Neural cell (in vitro differentiated cells): ENCODE measurements around the gene USP16. TPM values are rescaled to one million over a fixed set of nuclear protein-coding genes. Genes with fewer than 3 reads are reported as not detected.

ENCODE experiments used
- H2AFZ ChIP-seq: fragments of 200-600, 300-800 bp; sonication (generic), shearing (Covaris generic); 2 replicates; pipeline ENCODE4 v1.6.0; 2014; ENCODE audit warnings: low read depth, mild to moderate bottlenecking, antibody characterized with exemption, low read length, moderate library complexity
- H3F3A ChIP-seq: fragments of 200-600 bp; shearing (Covaris generic); 2 replicates; pipeline ENCODE4 v1.6.1; 2016; ENCODE audit warnings: mild to moderate bottlenecking, moderate library complexity, mixed read lengths, antibody characterized with exemption, low read length; ENCODE audit not compliant: insufficient read depth, poor library complexity, severe bottlenecking
- H3K27ac ChIP-seq: fragments of 200-600, 300-800 bp; sonication (generic), shearing (Covaris generic); 2 replicates; pipeline ENCODE4 v1.5.1; 2014; ENCODE audit warnings: mild to moderate bottlenecking, low read length, moderate library complexity
- H3K27me3 ChIP-seq: fragments of 300-800, 200-600 bp; sonication (generic), shearing (Covaris generic); 2 replicates; pipeline ENCODE4 v1.6.0; 2014; ENCODE audit warnings: mild to moderate bottlenecking, low read depth, low read length, moderate library complexity; ENCODE audit not compliant: insufficient read depth
- H3K36me3 ChIP-seq: fragments of 300-800, 200-600 bp; sonication (generic), shearing (Covaris generic); 2 replicates; pipeline ENCODE4 v1.5.1; 2014; ENCODE audit warnings: mild to moderate bottlenecking, antibody characterized with exemption, low read length, moderate library complexity; ENCODE audit not compliant: insufficient read depth
- H3K4me2 ChIP-seq: fragments of 300-800, 200-600 bp; sonication (generic), shearing (Covaris generic); 2 replicates; pipeline ENCODE4 v1.6.0; 2014; ENCODE audit warnings: mild to moderate bottlenecking, low read length
- H3K4me3 ChIP-seq: fragments of 300-800, 200-600 bp; sonication (generic), shearing (Covaris generic); 2 replicates; pipeline ENCODE4 v1.5.1; 2014; ENCODE audit warnings: mild to moderate bottlenecking, low read length, moderate library complexity
- H3K79me2 ChIP-seq: fragments of 200-600 bp; shearing (Covaris generic); replicated peaks from 2 replicates; pipeline ENCODE4 v1.6.0; 2014; ENCODE audit warnings: mild to moderate bottlenecking, low read length, moderate library complexity; ENCODE audit not compliant: insufficient read depth
- H3K9ac ChIP-seq: fragments of 300-800, 200-600 bp; sonication (generic), shearing (Covaris generic); 2 replicates; pipeline ENCODE4 v1.6.1; 2016; ENCODE audit warnings: mild to moderate bottlenecking, low read length, mixed read lengths
- H3K9me2 ChIP-seq: fragments of 200-600 bp; shearing (Covaris generic); 2 replicates; pipeline ENCODE4 v1.6.1; 2016; ENCODE audit warnings: mild to moderate bottlenecking, low read length, mixed read lengths; ENCODE audit not compliant: insufficient read depth
- H3K9me3 ChIP-seq: fragments of 200-600, 300-800 bp; sonication (generic), shearing (Covaris generic); 2 replicates; pipeline ENCODE4 v1.6.1; 2016; ENCODE audit warnings: mild to moderate bottlenecking, mixed run types, low read length, moderate library complexity, mixed read lengths
- H4K20me1 ChIP-seq: fragments of 200-600 bp; shearing (Covaris generic); 2 replicates; pipeline ENCODE4 v1.6.1; 2016; ENCODE audit warnings: mild to moderate bottlenecking, mixed run types; ENCODE audit not compliant: insufficient read depth
- EP300 ChIP-seq: fragments of 450-650 bp; conservative IDR thresholded peaks from 2 replicates; pipeline ENCODE4 v1.6.1; 2014; ENCODE audit warnings: antibody characterized with exemption, mild to moderate bottlenecking, moderate library complexity; ENCODE audit not compliant: poor library complexity, severe bottlenecking
- EZH2 ChIP-seq: fragments of 200-600, 300-800 bp; shearing (Covaris generic), sonication (generic); IDR thresholded peaks from 2 replicates; pipeline ENCODE4 v1.6.1; 2014; ENCODE audit warnings: antibody characterized with exemption, low read length, borderline replicate concordance, mild to moderate bottlenecking; ENCODE audit not compliant: insufficient read depth, poor library complexity, severe bottlenecking
- MXI1 ChIP-seq: fragments of 450-650 bp; conservative IDR thresholded peaks from 2 replicates; pipeline ENCODE4 v1.6.1; 2014; ENCODE audit warnings: antibody characterized with exemption, mild to moderate bottlenecking; ENCODE audit not compliant: poor library complexity, severe bottlenecking
- POLR2AphosphoS5 ChIP-seq: IDR thresholded peaks from 2 replicates; pipeline ENCODE4 v1.6.1; 2012
- RAD21 ChIP-seq: fragments of 450-650 bp; conservative IDR thresholded peaks from 2 replicates; pipeline ENCODE4 v1.6.1; 2014; ENCODE audit warnings: antibody characterized with exemption, mild to moderate bottlenecking, moderate library complexity
- SMC3 ChIP-seq: fragments of 450-650 bp; conservative IDR thresholded peaks from 2 replicates; pipeline ENCODE4 v1.6.1; 2014; ENCODE audit warnings: antibody characterized with exemption, mild to moderate bottlenecking, moderate library complexity; ENCODE audit not compliant: poor library complexity
- TAF1 ChIP-seq: IDR thresholded peaks from 2 replicates; pipeline ENCODE4 v1.6.1; 2012; ENCODE audit warnings: low read depth
- polyA plus RNA-seq: library from polyadenylated mRNA; depleted of rRNA; stranded (reverse); fragments of >200 nt; gene quantifications from 2 replicates; pipeline ENCODE4 v1.2.3, GENCODE V29; 2014
- TF ChIP-seq, protein P1 (sequence below): IDR thresholded peaks from 2 replicates; pipeline ENCODE4 v1.6.1; 2012; ENCODE audit warnings: borderline replicate concordance
- TF ChIP-seq, protein P2 (sequence below): fragments of 450-650 bp; IDR thresholded peaks from 2 replicates; pipeline ENCODE4 v1.5.1; 2014; ENCODE audit warnings: antibody characterized with exemption, mild to moderate bottlenecking, moderate library complexity; ENCODE audit not compliant: poor library complexity, severe bottlenecking

USP16 gene
- polyA plus RNA-seq, 1 donor from 2014 or later, result 38.5 TPM

DNA sequence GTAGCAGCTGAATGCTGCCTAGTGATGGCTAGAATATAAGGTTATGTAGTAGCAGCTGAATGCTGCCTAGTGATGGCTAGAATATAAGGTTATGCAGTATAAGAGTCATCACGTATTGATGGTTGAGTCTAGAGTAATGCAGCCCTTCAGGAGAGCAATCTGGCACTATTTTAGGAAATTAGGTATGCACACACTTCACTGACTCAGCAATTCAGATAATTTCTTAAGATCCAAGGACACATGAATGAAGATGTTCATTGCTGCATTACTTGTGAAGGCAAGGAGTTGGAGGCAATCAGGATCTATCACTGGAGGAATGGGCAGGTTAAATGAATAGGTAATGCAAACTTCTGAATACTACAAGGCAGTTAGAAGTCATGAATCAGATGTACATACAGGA is 45.4 kb upstream of the USP16 start:
- Histone ChIP-seq H3K9ac (no peak overlapping the region), H3F3A (no peaks in the 10 kb centered on the region), H2AFZ (no peak overlapping the region), H3K4me3 (no peak overlapping the region), H3K79me2 (no peaks in the 10 kb centered on the region), H3K36me3 (peaks cover 5% of the 10 kb centered on the region), H3K9me2 (no peaks in the 10 kb centered on the region), H4K20me1 (no peaks in the 10 kb centered on the region), H3K9me3 (no peaks in the 10 kb centered on the region), H3K4me2 (no peak overlapping the region), H3K27ac (no peak overlapping the region), H3K27me3 (no peaks in the 10 kb centered on the region)
- TF ChIP-seq EP300, result no peak
- TF ChIP-seq MXI1, result no peak
- no peak for TF ChIP-seq POLR2AphosphoS5
- no peak for TF ChIP-seq RAD21
- no peak for TF ChIP-seq EZH2
- TF ChIP-seq, protein P1, sequence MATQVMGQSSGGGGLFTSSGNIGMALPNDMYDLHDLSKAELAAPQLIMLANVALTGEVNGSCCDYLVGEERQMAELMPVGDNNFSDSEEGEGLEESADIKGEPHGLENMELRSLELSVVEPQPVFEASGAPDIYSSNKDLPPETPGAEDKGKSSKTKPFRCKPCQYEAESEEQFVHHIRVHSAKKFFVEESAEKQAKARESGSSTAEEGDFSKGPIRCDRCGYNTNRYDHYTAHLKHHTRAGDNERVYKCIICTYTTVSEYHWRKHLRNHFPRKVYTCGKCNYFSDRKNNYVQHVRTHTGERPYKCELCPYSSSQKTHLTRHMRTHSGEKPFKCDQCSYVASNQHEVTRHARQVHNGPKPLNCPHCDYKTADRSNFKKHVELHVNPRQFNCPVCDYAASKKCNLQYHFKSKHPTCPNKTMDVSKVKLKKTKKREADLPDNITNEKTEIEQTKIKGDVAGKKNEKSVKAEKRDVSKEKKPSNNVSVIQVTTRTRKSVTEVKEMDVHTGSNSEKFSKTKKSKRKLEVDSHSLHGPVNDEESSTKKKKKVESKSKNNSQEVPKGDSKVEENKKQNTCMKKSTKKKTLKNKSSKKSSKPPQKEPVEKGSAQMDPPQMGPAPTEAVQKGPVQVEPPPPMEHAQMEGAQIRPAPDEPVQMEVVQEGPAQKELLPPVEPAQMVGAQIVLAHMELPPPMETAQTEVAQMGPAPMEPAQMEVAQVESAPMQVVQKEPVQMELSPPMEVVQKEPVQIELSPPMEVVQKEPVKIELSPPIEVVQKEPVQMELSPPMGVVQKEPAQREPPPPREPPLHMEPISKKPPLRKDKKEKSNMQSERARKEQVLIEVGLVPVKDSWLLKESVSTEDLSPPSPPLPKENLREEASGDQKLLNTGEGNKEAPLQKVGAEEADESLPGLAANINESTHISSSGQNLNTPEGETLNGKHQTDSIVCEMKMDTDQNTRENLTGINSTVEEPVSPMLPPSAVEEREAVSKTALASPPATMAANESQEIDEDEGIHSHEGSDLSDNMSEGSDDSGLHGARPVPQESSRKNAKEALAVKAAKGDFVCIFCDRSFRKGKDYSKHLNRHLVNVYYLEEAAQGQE, result no peak
- no peak for TF ChIP-seq TAF1
- TF ChIP-seq SMC3, result no peak
- TF ChIP-seq, protein P2, sequence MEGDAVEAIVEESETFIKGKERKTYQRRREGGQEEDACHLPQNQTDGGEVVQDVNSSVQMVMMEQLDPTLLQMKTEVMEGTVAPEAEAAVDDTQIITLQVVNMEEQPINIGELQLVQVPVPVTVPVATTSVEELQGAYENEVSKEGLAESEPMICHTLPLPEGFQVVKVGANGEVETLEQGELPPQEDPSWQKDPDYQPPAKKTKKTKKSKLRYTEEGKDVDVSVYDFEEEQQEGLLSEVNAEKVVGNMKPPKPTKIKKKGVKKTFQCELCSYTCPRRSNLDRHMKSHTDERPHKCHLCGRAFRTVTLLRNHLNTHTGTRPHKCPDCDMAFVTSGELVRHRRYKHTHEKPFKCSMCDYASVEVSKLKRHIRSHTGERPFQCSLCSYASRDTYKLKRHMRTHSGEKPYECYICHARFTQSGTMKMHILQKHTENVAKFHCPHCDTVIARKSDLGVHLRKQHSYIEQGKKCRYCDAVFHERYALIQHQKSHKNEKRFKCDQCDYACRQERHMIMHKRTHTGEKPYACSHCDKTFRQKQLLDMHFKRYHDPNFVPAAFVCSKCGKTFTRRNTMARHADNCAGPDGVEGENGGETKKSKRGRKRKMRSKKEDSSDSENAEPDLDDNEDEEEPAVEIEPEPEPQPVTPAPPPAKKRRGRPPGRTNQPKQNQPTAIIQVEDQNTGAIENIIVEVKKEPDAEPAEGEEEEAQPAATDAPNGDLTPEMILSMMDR, result no peak

DNA sequence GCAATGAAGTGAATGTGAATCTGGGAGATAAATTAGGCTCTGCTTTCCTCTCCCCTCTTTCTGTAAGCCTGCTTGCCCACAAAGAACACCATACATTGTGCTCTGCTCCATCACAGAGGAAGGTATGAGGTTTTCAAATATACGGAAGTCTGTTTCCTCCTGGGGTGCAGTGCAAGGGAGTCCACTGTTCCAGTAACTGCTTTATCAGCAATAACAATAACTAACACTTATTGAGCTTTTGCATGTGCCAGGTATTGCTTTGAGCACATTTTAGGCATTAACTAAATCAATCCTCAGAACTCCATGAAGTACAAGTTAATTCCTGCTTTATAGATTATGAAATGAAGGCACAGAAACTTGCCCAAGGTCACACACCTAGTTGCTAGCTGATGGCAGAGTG is 41.8 kb upstream of the USP16 start:
- H3K9me2 ChIP-seq, result no peaks in the 10 kb centered on the region
- H3K9me3 ChIP-seq, result no peaks in the 10 kb centered on the region
- peaks cover 5% of the 10 kb centered on the region for H3K36me3 ChIP-seq
- no peaks in the 10 kb centered on the region for H3K27me3 ChIP-seq
- H3K4me3 ChIP-seq, result no peak overlapping the region
- H3K4me2 ChIP-seq, result no peak overlapping the region
- H2AFZ ChIP-seq, result no peak overlapping the region
- H4K20me1 ChIP-seq, result no peaks in the 10 kb centered on the region
- H3K9ac ChIP-seq, result no peak overlapping the region
- H3F3A ChIP-seq, result no peaks in the 10 kb centered on the region
- H3K27ac ChIP-seq, result no peak overlapping the region
- H3K79me2 ChIP-seq, result peaks cover 12% of the 10 kb centered on the region
- no peak for TF ChIP-seq POLR2AphosphoS5
- no peak for TF ChIP-seq TAF1
- TF ChIP-seq RAD21, result no peak
- TF ChIP-seq, protein P1, result no peak
- TF ChIP-seq SMC3, result no peak
- TF ChIP-seq, protein P2, result no peak
- TF ChIP-seq MXI1, result no peak
- no peak for TF ChIP-seq EP300
- TF ChIP-seq EZH2, result no peak
